GF-D8 (cell line): ENCODE results near the gene EBLN1.
"Not testable (repeated sequence)": the region's sequence is repeated elsewhere in the genome, so short reads cannot be mapped to it uniquely, and the experiment has no call there.

Experiments
- DNase-seq: peaks from one replicate; lab custom pipeline; 2025; lab: John Stamatoyannopoulos, UW

Gene EBLN1

DNA sequence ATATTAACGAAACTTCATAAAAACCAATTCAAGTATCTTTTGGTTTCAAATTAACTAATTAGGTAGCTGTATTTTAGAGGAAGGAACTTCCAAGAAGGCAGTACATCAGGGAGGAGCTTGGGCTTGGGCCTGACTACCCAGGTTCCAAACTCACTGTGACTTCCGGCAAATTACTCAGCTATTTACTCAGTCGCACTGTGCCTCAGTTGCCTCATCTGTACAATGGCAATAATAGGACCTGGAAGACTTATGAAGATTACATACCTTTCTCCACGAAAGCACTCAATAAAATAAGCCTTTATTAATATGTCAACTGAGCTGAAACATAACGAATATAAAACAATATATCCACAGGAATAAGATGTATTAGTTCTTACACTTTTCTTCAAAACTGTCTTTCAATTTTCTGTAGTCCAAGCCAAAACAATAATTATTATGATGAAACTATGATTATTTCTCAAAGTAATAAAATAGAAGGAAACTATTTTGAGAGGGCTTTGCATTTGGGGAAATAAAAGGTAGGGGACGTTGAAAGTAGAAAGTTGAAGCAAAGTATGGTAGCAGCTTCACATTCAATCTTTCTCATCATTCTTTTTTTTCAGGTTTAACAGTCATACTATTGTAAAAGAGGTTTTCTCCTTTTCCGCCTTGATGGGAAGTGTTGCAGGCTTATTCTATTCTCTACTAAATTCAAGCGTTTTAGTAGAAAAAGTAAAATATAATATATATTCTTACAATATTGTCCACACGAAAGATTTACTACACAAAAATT lies 10.5 kb upstream of the EBLN1 start:
- no peak for DNase-seq

GRCh38 chr10:22226599-22226998 lies 8.8 kb upstream of the EBLN1 start:
- no peak for DNase-seq

- DNase-seq = no peak
These were observed 4.7 kb upstream of the EBLN1 start for GRCh38 chr10:22222236-22223190.

GRCh38 chr10:22219308-22219707 lies 1.5 kb upstream of the EBLN1 start:
- DNase-seq = no peak

DNA sequence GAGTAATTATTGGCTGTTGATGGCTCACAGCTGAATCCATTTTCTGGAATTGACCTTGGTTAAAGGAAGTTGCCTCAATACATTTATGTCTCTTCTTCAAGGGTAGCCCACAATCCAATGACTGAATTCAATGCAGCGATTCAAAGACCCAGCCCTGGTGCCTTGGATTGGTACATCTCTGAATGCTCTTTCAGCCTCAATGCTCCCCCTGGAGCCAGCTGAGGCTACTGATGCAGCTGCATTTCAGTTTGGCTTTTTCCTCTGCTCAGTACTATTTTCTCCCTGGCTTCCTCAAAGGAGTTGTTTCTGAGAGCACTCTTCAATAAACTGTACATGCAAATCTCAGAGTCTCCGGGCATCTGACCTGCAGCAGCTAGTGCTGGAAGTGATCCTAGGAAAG lies 633 bp upstream of the EBLN1 start:
- no peak for DNase-seq

DNA sequence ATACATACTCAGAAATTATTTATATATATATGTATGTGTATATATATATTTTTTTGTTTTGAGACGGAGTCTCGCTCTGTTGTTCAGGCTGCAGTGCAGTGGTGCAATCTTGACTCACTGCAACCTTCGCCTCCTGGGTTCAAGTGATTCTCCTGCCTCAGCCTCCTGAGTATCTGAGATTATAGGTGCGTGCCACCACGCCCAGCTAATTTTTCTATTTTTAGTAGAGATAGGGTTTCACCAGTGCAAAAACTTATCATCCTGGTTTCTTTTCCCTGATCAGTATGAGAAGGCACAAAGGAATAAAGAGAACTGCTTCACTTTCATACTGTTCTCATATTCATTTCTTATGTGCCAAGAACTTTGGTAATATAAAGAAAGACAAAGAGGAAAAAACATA lies 731 bp downstream of the EBLN1 start:
- DNase-seq = not testable (repeated sequence)

GRCh38 chr10:22210267-22210666 lies 7.5 kb downstream of the EBLN1 start:
- DNase-seq = no peak

- no peak for DNase-seq
These were observed 23.9 kb downstream of the EBLN1 start for GRCh38 chr10:22193945-22194344.

GRCh38 chr10:22185586-22185985 lies 32.2 kb downstream of the EBLN1 start:
- no peak for DNase-seq

- no peak for DNase-seq
These were observed 33.9 kb downstream of the EBLN1 start for GRCh38 chr10:22183771-22184461.

GRCh38 chr10:22180724-22181123 lies 37.1 kb downstream of the EBLN1 start:
- no peak for DNase-seq

- no peak for DNase-seq
These were observed 43.4 kb downstream of the EBLN1 start for GRCh38 chr10:22174442-22174841.

DNA sequence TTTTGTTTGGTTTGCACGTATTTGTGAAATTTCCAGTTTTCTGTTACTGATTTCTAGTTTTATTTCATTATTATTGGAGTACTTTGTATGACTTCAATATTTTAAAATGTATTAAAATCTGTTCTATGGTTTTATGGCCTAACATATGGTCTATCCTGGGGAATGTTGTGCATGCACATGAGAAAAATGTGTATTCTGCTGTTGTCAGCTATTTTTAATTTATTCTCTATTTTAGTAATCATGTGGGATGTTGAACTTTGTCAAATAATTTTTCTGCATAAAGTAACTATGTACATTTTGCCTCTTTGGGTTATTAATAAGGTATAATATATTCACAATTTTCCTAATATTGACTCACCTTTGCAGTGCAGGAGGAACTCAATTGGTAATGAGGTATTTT lies 46.7 kb downstream of the EBLN1 start:
- DNase-seq = no peak

GRCh38 chr10:22170582-22170981 lies 47.2 kb downstream of the EBLN1 start:
- no peak for DNase-seq

DNA sequence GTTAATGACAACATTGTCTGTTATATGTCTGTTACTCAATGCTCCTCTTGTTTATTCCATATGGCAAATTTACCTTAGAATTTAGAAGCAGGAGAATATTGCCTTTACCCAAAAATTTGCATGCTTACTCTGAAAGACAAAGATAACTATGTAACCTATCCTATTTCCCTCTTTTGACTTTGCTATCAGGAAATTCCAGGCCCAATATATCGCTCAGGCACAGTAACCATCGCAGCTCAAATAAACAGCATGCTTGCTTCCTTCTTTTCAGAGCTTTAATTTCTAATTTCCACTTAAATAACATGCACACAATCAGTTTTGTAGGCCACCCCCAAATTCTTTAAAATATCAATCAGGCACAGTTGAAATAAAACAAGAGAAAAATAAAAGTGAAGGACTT lies 57.8 kb downstream of the EBLN1 start:
- no peak for DNase-seq

DNA sequence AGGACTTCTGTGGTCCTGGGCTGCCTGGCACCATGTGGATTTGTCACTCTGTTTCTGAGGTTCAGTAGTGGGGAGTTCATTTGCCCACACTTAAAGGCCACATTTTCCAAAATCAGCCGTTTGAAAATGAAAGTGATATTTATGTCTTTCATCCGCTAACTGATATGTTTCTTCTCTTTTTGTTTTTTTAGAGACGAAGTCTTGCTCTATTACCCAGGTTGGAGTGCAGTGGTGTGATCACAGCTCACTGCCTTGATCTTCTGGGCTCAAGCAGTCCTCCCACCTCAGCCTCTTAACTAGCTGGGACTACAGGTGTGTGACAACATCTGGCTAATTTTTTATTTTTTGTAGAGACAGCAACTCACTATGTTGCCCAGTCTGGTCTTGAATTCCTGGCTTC lies 58.6 kb downstream of the EBLN1 start:
- no peak for DNase-seq
